A673 (cell line): ENCODE measurements around the gene COL1A1.

Experiments used
- EZH2 ChIP-seq: fragments of 200-600 bp; sonication (generic); IDR thresholded peaks from 2 replicates; pipeline ENCODE4 v1.6.1; 2017; ENCODE audit warnings: borderline replicate concordance, low read depth, mild to moderate bottlenecking, mixed read lengths, antibody characterized with exemption, low read length; ENCODE audit not compliant: poor library complexity, severe bottlenecking
- TF ChIP-seq, protein P1 (sequence below): fragments of 300-800, 200-600 bp; sonication (generic); conservative IDR thresholded peaks from 2 replicates; pipeline ENCODE4 v1.5.1; 2017; ENCODE audit warnings: low read depth, mild to moderate bottlenecking, antibody characterized with exemption, low read length, moderate library complexity, mixed read lengths

DNA sequence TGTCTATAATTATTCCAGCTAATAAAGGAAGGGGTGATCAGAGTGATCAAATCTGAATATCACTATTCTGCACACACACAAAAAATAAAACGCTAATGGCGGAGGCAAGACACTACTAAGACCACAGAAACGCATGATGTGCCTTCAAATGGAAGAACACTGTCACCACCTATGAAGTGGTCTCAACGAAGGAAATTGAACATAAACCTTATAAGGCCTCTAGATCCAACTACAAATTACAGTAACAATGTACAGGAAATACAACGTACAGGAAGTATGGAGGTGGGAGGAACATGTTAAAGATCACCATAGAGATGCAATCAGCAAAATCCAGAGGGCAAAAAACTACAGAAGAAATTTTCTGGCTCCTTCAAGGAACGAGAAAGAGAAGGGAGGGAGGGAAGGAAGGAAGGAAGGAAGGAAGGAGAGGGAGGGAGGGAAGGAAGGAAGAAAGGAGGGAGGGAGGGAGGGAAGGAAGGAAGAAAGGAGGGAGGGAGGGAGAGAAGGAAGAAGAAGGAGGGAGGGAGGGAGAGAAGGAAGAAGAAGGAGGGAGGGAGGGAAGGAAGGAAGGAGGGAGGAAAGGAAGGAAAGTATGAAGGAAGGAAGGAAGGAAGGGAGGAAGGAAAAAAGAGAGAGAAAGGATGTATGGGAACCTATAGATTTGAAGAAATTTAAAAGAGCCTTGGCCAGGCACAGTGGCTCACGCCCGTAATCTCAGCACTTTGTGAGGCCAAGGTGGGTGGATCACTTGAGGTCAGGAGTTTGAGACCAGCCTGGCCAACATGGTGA lies 38.8 kb downstream of the COL1A1 start:
- TF ChIP-seq, protein P1, sequence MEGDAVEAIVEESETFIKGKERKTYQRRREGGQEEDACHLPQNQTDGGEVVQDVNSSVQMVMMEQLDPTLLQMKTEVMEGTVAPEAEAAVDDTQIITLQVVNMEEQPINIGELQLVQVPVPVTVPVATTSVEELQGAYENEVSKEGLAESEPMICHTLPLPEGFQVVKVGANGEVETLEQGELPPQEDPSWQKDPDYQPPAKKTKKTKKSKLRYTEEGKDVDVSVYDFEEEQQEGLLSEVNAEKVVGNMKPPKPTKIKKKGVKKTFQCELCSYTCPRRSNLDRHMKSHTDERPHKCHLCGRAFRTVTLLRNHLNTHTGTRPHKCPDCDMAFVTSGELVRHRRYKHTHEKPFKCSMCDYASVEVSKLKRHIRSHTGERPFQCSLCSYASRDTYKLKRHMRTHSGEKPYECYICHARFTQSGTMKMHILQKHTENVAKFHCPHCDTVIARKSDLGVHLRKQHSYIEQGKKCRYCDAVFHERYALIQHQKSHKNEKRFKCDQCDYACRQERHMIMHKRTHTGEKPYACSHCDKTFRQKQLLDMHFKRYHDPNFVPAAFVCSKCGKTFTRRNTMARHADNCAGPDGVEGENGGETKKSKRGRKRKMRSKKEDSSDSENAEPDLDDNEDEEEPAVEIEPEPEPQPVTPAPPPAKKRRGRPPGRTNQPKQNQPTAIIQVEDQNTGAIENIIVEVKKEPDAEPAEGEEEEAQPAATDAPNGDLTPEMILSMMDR = no peak
- TF ChIP-seq EZH2 = no peak
